Sigmoid colon (tissue), 7 donors: Measurements from ENCODE around the gene RABGAP1L. TPM values are rescaled to one million over a fixed set of nuclear protein-coding genes. Genes with fewer than 3 reads are reported as not detected.

Experiments used
- DNase-seq: peaks from one replicate; pipeline ENCODE4 v3.0.0-alpha.2; 2019
- H3K27ac ChIP-seq, 4 donors: fragments of 200-600 bp; sonication (generic); one replicate each; pipeline ENCODE4 v1.5.1; 2016 to 2019; ENCODE audit warnings: mild to moderate bottlenecking in 1 of 4
- H3K27me3 ChIP-seq, 3 donors: fragments of 200-600 bp; sonication (generic); one replicate each; pipeline ENCODE4 v1.5.1; 2019; ENCODE audit warnings: mild to moderate bottlenecking in 1 of 3
- H3K36me3 ChIP-seq, 4 donors: fragments of 200-600 bp; sonication (generic); one replicate each; pipeline ENCODE4 v1.5.1; 2016 to 2019
- H3K4me1 ChIP-seq, 4 donors: fragments of 200-600 bp; sonication (generic); one replicate each; pipeline ENCODE4 v1.5.1; 2017 to 2019
- H3K4me3 ChIP-seq, 4 donors: fragments of 200-600 bp; sonication (generic); one replicate each; pipeline ENCODE4 v1.5.1; 2017 to 2019; ENCODE audit warnings: mild to moderate bottlenecking in 2 of 4, moderate library complexity in 1 of 4
- H3K9me3 ChIP-seq, 4 donors: fragments of 200-600 bp in 3 of 4; sonication (generic) in 3 of 4; one replicate each; pipeline versions ENCODE4 v1.5.1 to v1.6.1; 2013 to 2019
- CTCF ChIP-seq, 4 experiments: fragments of 450-650 bp in 3 of 4; fragments of 200-600 bp in 1 of 4; IDR thresholded peaks; one replicate each; pipeline ENCODE4 v1.5.1; 2016 to 2019; ENCODE audit warnings: antibody characterized with exemption in 4 of 4, mild to moderate bottlenecking in 3 of 4, moderate library complexity in 2 of 4
- EP300 ChIP-seq, 4 donors: sonication (generic); formaldehyde crosslinking; IDR thresholded peaks; one replicate each; pipeline ENCODE4 v1.6.1; 2017; ENCODE audit warnings: antibody characterized with exemption in 4 of 4
- POLR2A ChIP-seq, 2 donors: fragments of 450-650 bp; IDR thresholded peaks; one replicate each; pipeline ENCODE4 v1.6.1; 2016; ENCODE audit warnings: antibody characterized with exemption in 2 of 2, mild to moderate bottlenecking in 2 of 2, moderate library complexity in 2 of 2
- POLR2AphosphoS5 ChIP-seq, 4 donors: sonication (generic); formaldehyde crosslinking; IDR thresholded peaks; one replicate each; pipeline ENCODE4 v1.6.1; 2017; ENCODE audit warnings: antibody characterized with exemption in 4 of 4
- WGBS, 2 donors: extraction: QIAGEN DNeasy Blood & Tissue Kit; methylation state at CpG; one replicate each; pipeline ENCODE4 v1.1.7; 2013; 5-methylcytosine and 5-hydroxymethylcytosine counted together
- intact Hi-C: fragments of 100-400 bp; cut with DNase I; formaldehyde crosslinking; loops from one replicate; pipeline ENCODE4 v1.15.1; 2023
- polyA plus RNA-seq, 3 donors: library from polyadenylated mRNA; stranded (reverse); fragments of 200-250 nt; gene quantifications; one replicate each; pipeline ENCODE4 v1.2.3, GENCODE V29; 2013
- total RNA-seq, 4 donors: library from RNA; depleted of rRNA; stranded (reverse); fragments of >200 nt; gene quantifications; one replicate each; pipeline ENCODE4 v1.1.0, GENCODE V29; 2016
- donor health status: healthy with polysubstance abuse.
- donor health status: Bipolar disorder and iron deficiency.
- donor health status: healthy.

RABGAP1L gene
- total and polyA plus RNA-seq, 7 donors = 25.2 to 42.9 (median 35.4) TPM

DNA sequence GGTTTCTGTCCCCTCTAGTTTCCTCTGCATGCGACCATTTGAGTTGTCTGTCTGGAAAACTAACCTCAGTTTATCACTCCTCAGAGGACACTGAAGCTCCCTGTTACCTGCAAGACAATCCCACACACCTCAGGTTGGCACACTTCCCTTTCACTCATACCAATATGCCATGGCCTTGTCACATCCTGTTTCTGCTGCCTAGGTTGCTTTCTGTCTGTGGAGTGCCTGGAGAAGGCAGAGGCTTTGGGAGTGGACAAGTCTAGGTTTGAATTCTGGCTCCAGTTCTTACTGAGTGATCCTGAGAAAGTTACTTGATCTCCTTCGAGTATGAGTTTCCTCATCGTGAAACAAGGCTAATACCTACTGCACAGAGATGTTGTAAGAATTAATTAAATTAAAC is 668.9 kb downstream of the RABGAP1L start:
- DNase-seq = no peak
- H3K9me3 ChIP-seq = no peaks in the 10 kb centered on the region
- H3K4me1 ChIP-seq = no peaks in the 10 kb centered on the region
- no peak overlapping the region for H3K27ac ChIP-seq
- no peak overlapping the region for H3K4me3 ChIP-seq
- WGBS, 2 donors = 94 to 95% methylated on average over 3 of the region's 3 CpGs
- intact Hi-C loops = no loop called here
- no peaks in the 10 kb centered on the region for H3K36me3 ChIP-seq
- TF ChIP-seq CTCF (IDR thresholded peaks at IDR 0.05) (no peak), EP300 (IDR thresholded peaks at IDR 0.05) (no peak), POLR2AphosphoS5 (IDR thresholded peaks at IDR 0.05) (no peak), POLR2A (IDR thresholded peaks at IDR 0.05) (no peak)
- H3K27me3 ChIP-seq = no peaks in the 10 kb centered on the region

DNA sequence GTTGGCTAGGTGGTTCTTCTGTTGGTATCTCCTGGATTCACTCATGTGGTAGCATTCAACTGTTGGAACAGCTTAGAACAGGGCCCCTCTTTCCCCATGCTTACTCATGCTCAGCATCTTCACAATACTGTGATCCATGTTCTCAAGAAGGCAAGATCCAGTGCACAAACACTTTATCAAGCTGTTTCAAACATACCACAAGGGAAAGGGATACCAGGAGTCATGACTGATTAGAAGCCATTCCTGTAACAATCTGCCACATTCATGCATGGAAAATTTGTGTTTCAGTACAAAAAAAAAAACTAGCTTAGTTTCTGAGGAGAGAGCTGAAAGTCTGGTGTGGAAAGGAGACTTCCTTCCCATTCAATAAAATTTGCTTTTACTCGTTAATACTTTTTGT is 670.7 kb downstream of the RABGAP1L start:
- Histone ChIP-seq H3K9me3 (no peaks in the 10 kb centered on the region), H3K4me1 (no peaks in the 10 kb centered on the region), H3K27me3 (no peaks in the 10 kb centered on the region), H3K27ac (no peak overlapping the region), H3K36me3 (no peaks in the 10 kb centered on the region), H3K4me3 (no peak overlapping the region)
- WGBS, 2 donors = 90 to 93% methylated on average over 1 of the region's 1 CpG
- intact Hi-C loops = no loop called here
- no peak for DNase-seq
- TF ChIP-seq CTCF (IDR thresholded peaks at IDR 0.05) (no peak), EP300 (IDR thresholded peaks at IDR 0.05) (no peak), POLR2AphosphoS5 (IDR thresholded peaks at IDR 0.05) (no peak), POLR2A (IDR thresholded peaks at IDR 0.05) (no peak)

DNA sequence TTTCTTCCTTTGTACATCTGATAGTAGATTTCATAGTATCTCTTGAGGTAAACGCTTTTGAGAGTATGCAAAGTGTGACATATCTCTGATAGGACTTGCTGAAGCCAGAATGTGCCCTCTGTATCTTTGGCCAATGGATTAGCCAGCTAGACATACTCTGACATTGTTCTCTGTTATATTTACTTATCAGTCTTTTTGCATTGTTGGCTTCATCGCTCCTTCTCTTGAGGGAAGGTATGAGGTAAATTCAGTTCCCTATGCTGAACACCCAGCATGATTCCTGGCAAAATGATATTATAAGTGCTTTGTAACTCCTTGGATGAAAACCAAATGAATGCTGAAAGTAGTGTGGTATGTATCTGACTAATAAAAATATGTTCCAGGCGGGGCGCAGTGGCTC is 677.2 kb downstream of the RABGAP1L start:
- no peak overlapping the region for H3K27ac ChIP-seq
- H3K27me3 ChIP-seq = no peaks in the 10 kb centered on the region
- WGBS, 2 donors = 97% methylated on average over 4 of the region's 4 CpGs
- H3K9me3 ChIP-seq = no peaks in the 10 kb centered on the region
- TF ChIP-seq POLR2A (IDR thresholded peaks at IDR 0.05) (no peak), CTCF (IDR thresholded peaks at IDR 0.05) (no peak), EP300 (IDR thresholded peaks at IDR 0.05) (no peak), POLR2AphosphoS5 (IDR thresholded peaks at IDR 0.05) (no peak)
- no peak overlapping the region for H3K4me3 ChIP-seq
- no peak for DNase-seq
- H3K36me3 ChIP-seq = no peaks in the 10 kb centered on the region
- intact Hi-C loops = no loop called here
- no peaks in the 10 kb centered on the region for H3K4me1 ChIP-seq

DNA sequence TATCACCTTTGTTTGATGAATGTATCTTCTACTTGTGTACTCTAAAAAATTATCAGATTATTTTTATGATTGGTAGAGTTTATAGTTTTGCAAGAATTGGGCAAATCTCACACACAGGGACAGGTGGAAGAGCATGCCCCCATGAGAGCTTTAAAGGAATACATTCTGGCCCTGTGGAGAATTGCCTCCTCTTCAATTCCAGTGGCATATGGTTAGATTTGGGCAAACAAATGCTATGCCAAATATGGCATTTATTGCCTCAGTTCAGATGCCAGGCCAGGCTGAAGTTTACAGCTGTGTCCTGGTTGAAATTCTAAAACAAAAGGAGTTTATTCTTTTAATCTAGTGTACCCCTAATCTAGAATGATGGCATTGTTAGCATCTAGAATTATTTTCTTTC is 678.1 kb downstream of the RABGAP1L start:
- intact Hi-C loops = no loop called here
- Histone ChIP-seq H3K4me3 (no peak overlapping the region), H3K4me1 (no peaks in the 10 kb centered on the region), H3K27me3 (no peaks in the 10 kb centered on the region), H3K36me3 (no peaks in the 10 kb centered on the region), H3K27ac (no peak overlapping the region), H3K9me3 (no peaks in the 10 kb centered on the region)
- TF ChIP-seq POLR2A (IDR thresholded peaks at IDR 0.05) (no peak), POLR2AphosphoS5 (IDR thresholded peaks at IDR 0.05) (no peak), EP300 (IDR thresholded peaks at IDR 0.05) (no peak), CTCF (IDR thresholded peaks at IDR 0.05) (no peak)
- no peak for DNase-seq

- H3K4me3 ChIP-seq = no peak overlapping the region
- H3K27ac ChIP-seq = no peak overlapping the region
- intact Hi-C loops = no loop called here
Measured at GRCh38 chr1:174839211-174839610, 679.9 kb downstream of the RABGAP1L start.

More at GRCh38 chr1:174839211-174839610, 679.9 kb downstream of the RABGAP1L start:
- TF ChIP-seq CTCF (IDR thresholded peaks at IDR 0.05) (no peak), POLR2AphosphoS5 (IDR thresholded peaks at IDR 0.05) (no peak), POLR2A (IDR thresholded peaks at IDR 0.05) (no peak), EP300 (IDR thresholded peaks at IDR 0.05) (no peak)
- 88 to 97% methylated on average over 1 of the region's 1 CpG for WGBS, 2 donors
- DNase-seq = no peak
- Histone ChIP-seq H3K9me3 (no peaks in the 10 kb centered on the region), H3K36me3 (no peaks in the 10 kb centered on the region), H3K4me1 (no peaks in the 10 kb centered on the region), H3K27me3 (no peaks in the 10 kb centered on the region)
